Parathyroid adenoma (tissue), 2 donors: ENCODE measurements around the gene BACE1-AS.

ENCODE experiments used
- H2AFZ ChIP-seq: fragments of 300-600 bp; sonication (generic); one replicate; pipeline ENCODE4 v1.7.0; 2017; ENCODE audit warnings: antibody characterized with exemption, mild to moderate bottlenecking
- H3K27ac ChIP-seq: fragments of 300-600 bp; sonication (generic); one replicate; pipeline ENCODE4 v1.7.0; 2017
- H3K27me3 ChIP-seq: fragments of 300-600 bp; sonication (generic); one replicate; pipeline ENCODE4 v1.7.0; 2017; ENCODE audit warnings: low read length; ENCODE audit not compliant: control insufficient read depth, insufficient read depth
- H3K36me3 ChIP-seq: fragments of 300-600 bp; sonication (generic); one replicate; pipeline ENCODE4 v1.7.0; 2017; ENCODE audit warnings: low read length; ENCODE audit not compliant: control insufficient read depth, insufficient read depth
- H3K4me1 ChIP-seq: fragments of 300-600 bp; sonication (generic); one replicate; pipeline ENCODE4 v1.7.0; 2017; ENCODE audit warnings: control low read depth
- H3K4me2 ChIP-seq: fragments of 300-600 bp; sonication (generic); one replicate; pipeline ENCODE4 v1.7.0; 2017; ENCODE audit warnings: low read length
- H3K4me3 ChIP-seq: fragments of 300-600 bp; sonication (generic); one replicate; pipeline ENCODE4 v1.7.0; 2017; ENCODE audit warnings: low read depth, low read length
- H3K79me2 ChIP-seq: fragments of 300-600 bp; sonication (generic); one replicate; pipeline ENCODE4 v1.7.0; 2017; ENCODE audit warnings: control low read depth
- H3K9ac ChIP-seq: fragments of 300-600 bp; sonication (generic); one replicate; pipeline ENCODE4 v1.7.0; 2017; ENCODE audit warnings: mild to moderate bottlenecking
- H3K9me3 ChIP-seq: fragments of 300-600 bp; sonication (generic); one replicate; pipeline ENCODE4 v1.7.0; 2017; ENCODE audit warnings: low read length; ENCODE audit not compliant: control insufficient read depth
- CTCF ChIP-seq: fragments of 300-600 bp; sonication (generic); IDR thresholded peaks from one replicate; pipeline ENCODE4 v1.7.0; 2017; ENCODE audit warnings: antibody characterized with exemption, mild to moderate bottlenecking
- donor health status: primary hyperparathyroidism.

Gene BACE1-AS

GRCh38 chr11:117337076-117337475 is 45.9 kb downstream of the BACE1-AS start:
- Histone ChIP-seq H3K4me1 (no peaks in the 10 kb centered on the region), H3K79me2 (no peaks in the 10 kb centered on the region), H3K27me3 (no peaks in the 10 kb centered on the region), H3K9ac (no peak overlapping the region), H3K9me3 (no peaks in the 10 kb centered on the region), H3K27ac (no peak overlapping the region), H2AFZ (no peak overlapping the region), H3K4me3 (no peak overlapping the region), H3K4me2 (no peak overlapping the region), H3K36me3 (no peaks in the 10 kb centered on the region)
- no peak for TF ChIP-seq CTCF
